ENCODE results near the gene TTPAL. TPM values are rescaled to one million over a fixed set of nuclear protein-coding genes. Genes with fewer than 3 reads are reported as not detected.

Gene TTPAL
- total and polyA plus RNA-seq, 2 of the 4 experiments (the other 2 are of a cell fraction): 8.2 to 18.1 TPM

DNA sequence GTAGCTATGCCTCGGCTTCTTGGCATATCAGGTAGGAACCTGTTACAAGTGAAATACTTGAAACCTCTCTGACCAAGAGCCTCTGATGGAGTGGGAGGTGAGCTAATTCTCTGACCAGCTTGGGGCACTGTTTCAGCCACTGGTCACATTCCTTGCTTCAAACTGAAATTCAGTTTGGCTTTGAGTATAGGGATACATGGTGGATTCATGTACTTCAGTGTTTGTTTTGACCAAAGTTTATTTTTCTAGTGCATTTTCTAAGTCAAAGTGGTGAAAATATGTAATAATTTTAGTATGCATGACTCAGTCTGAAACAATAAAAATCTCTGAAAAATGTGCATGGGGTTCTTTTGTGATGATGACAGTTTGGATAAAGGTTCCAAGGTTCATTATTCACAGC lies 18.6 kb downstream of the TTPAL start:
- Histone ChIP-seq H4K5ac (ENCODE audit: low read depth, low read length) (no peak overlapping the region; the same call in 1 of the 2 replicates), H2AFZ (replicated peaks; ENCODE audit: low read length, poor library complexity) (no peak overlapping the region), H2BK15ac (ENCODE audit: low read depth, low read length) (peak overlapping the region; percentile 36; the same call in 1 of the 3 replicates), H2BK5ac (ENCODE audit: low read depth, low read length, poor library complexity, severe bottlenecking) (peak overlapping the region; percentile 98), H3K9me1 (ENCODE audit: insufficient read depth, low read length) (peaks cover 18% of the 10 kb centered on the region), H3K56ac (ENCODE audit: extremely low read depth, insufficient read depth, low read length) (peak overlapping the region; percentile 24; the same call in 1 of the 2 replicates), H2AK9ac (replicated peaks; ENCODE audit: low read depth, low read length, poor library complexity) (no peak overlapping the region), H3K4me2 (ENCODE audit: low read depth, low read length) (no peak overlapping the region), H2BK120ac (ENCODE audit: low read depth, low read length) (peak overlapping the region; percentile 63), H4K8ac (ENCODE audit: low read depth in 2 of 2, low read length in 2 of 2) (peak overlapping the region in 1 of 2 experiments; percentile 57; a peak in 2 of 4 replicates), H4K20me1 (ENCODE audit: insufficient read depth, low read length) (peaks cover 12% of the 10 kb centered on the region; the same call in 1 of the 2 replicates), H3K18ac (ENCODE audit: low read depth, low read length) (peak overlapping the region; percentile 10; the same call in 1 of the 2 replicates), H3K23ac (ENCODE audit: low read depth, low read length) (peak overlapping the region; percentile 61; the same call in 1 of the 2 replicates), H3K9ac (ENCODE audit: low read depth, low read length) (no peak overlapping the region), H2AK5ac (ENCODE audit: low read depth, low read length) (peak overlapping the region; percentile 71), H3K79me1 (ENCODE audit: low read depth in 1 of 2, low read length in 2 of 2) (peaks cover 14 to 57% of the 10 kb centered on the region in 2 experiments), H3K27me3 (ENCODE audit: control insufficient read depth, insufficient read depth, low read length) (no peaks in the 10 kb centered on the region), H3K4ac (ENCODE audit: low read depth, low read length) (peak overlapping the region; percentile 76), H3K9me3 (ENCODE audit: control insufficient read depth, insufficient read depth, low read length) (no peaks in the 10 kb centered on the region), H3K4me3 (ENCODE audit: insufficient read depth, low read depth, low read length) (no peak overlapping the region), H3K14ac (replicated peaks; ENCODE audit: low read depth, low read length) (no peak overlapping the region; the same call in 1 of the 2 replicates), H3K4me1 (ENCODE audit: control insufficient read depth, insufficient read depth, low read length) (peaks cover 31% of the 10 kb centered on the region), H2BK20ac (ENCODE audit: low read depth, low read length) (peak overlapping the region; percentile 68), H3K27ac (ENCODE audit: insufficient read depth, low read length) (peak overlapping the region; percentile 64), H4K91ac (ENCODE audit: insufficient read depth, low read depth, low read length) (0 out of 2 replicates have a peak overlapping the region, but pooled peaks have one; percentile 37), H3K36me3 (ENCODE audit: control insufficient read depth, insufficient read depth, low read length) (peaks cover 26% of the 10 kb centered on the region)
- dilution Hi-C loops (cut with HindIII; ENCODE audit: low sequenced_read_pairs, unreplicated experiment) (no loop called here), intact Hi-C loops (cut with micrococcal nuclease) (no loop called here), in situ Hi-C loops (cut with MboI; ENCODE audit: low sequenced_read_pairs) (loop anchor here (25.0 kb wide), 1 partner anchor 1293 kb away; the partner anchor contains the start of genes DNTTIP1 and WFDC3)
- WGBS, 2 experiments (ENCODE audit: extremely low coverage in 2 of 2, insufficient read length in 1 of 2): 50% methylated on average over 1 of the region's 1 CpG; no CpG with 5 or more reads in 1 of the 2 experiments
- ChIA-PET POLR2A (ENCODE audit: unreplicated experiment) (no interaction called here), CTCF (no interaction called here)
- no TSS peak for BruUV-seq (replicated peaks)
- peak; percentile 87 for DNase-seq
- peak; percentile 45 for ATAC-seq (ENCODE audit: low read depth)
- TF ChIP-seq, protein P1, sequence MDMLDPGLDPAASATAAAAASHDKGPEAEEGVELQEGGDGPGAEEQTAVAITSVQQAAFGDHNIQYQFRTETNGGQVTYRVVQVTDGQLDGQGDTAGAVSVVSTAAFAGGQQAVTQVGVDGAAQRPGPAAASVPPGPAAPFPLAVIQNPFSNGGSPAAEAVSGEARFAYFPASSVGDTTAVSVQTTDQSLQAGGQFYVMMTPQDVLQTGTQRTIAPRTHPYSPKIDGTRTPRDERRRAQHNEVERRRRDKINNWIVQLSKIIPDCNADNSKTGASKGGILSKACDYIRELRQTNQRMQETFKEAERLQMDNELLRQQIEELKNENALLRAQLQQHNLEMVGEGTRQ (IDR thresholded peaks at IDR 0.05; ENCODE audit: low read depth, low read length): no peak
- TF ChIP-seq RCOR1 (IDR thresholded peaks at IDR 0.05; ENCODE audit: insufficient replicate concordance, low read length): no peak
- TF ChIP-seq FOS (IDR thresholded peaks at IDR 0.05; ENCODE audit: low read depth, low read length): 0 out of 2 replicates have a peak, but pooled peaks have one; percentile 25

Data from IMR-90 (cell line).